Measurements from ENCODE around the gene OR9Q1. TPM values are rescaled to one million over a fixed set of nuclear protein-coding genes. Genes with fewer than 3 reads are reported as not detected.

OR9Q1 gene
- total and polyA plus RNA-seq, 2 experiments from 2014 or later, result not detected

DNA sequence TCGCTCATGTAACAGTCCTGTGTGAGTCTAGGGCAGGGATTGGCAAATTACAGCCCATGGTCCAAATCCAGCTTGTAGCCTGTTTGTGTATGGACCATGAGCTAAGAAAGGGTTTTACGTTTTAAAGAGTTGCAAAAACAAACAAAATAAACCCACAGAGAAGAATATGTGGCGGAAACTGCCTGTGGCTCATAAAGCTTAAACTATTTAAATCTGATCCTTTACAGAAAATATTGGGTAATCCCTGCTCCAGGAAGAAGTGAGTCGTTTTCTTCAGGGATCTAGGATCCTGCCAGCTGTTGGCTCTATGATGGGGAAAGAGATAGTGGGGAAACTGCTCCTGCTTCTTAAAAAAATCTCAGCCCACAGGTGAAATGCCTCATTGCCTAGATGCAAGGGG is 3.7 kb downstream of the OR9Q1 start (continued):
- no peak for TF ChIP-seq REST (IDR thresholded peaks at IDR 0.05; ENCODE audit: unreplicated experiment)
- no peak for TF ChIP-seq EZH2 (IDR thresholded peaks at IDR 0.05; ENCODE audit: low read depth, unreplicated experiment)
- TF ChIP-seq JUNB (IDR thresholded peaks at IDR 0.05; ENCODE audit: unreplicated experiment), result no peak
- TF ChIP-seq ZNF114 (CRISPR knock-in tag; IDR thresholded peaks at IDR 0.05), result no peak
- no peak for TF ChIP-seq NANOG (IDR thresholded peaks at IDR 0.05; ENCODE audit: borderline replicate concordance)
- no peak for TF ChIP-seq ETS1 (IDR thresholded peaks at IDR 0.05)

- H3K4me1 ChIP-seq (ENCODE audit: insufficient read depth), result no peaks in the 10 kb centered on the region
- no peak overlapping the region for H3K4me3 ChIP-seq
- H3K27ac ChIP-seq (ENCODE audit: low read depth), result no peak overlapping the region
- no peaks in the 10 kb centered on the region for H3K27me3 Mint-ChIP-seq (ENCODE audit: insufficient read depth, low read depth, poor library complexity)
- DNase-seq (ENCODE audit: low spot score) (no peak), ATAC-seq (no peak)
- no peaks in the 10 kb centered on the region for H4K20me1 ChIP-seq (replicated peaks; ENCODE audit: insufficient read depth)
- H3K27ac Mint-ChIP-seq, result peak overlapping the region; percentile 67; the same call in 1 of the 2 replicates
- H3K9me3 Mint-ChIP-seq, result peaks cover 7% of the 10 kb centered on the region
- no peaks in the 10 kb centered on the region for H3K36me3 ChIP-seq (ENCODE audit: insufficient read depth)
- no peaks in the 10 kb centered on the region; the same call in 1 of the 2 replicates for H3K9me2 ChIP-seq (ENCODE audit: insufficient read depth)
- peak overlapping the region; percentile 52; the same call in 1 of the 2 replicates for H2AFZ ChIP-seq
- H3F3A ChIP-seq (replicated peaks; ENCODE audit: low read depth), result no peaks in the 10 kb centered on the region
- H3K79me2 ChIP-seq (replicated peaks; ENCODE audit: insufficient read depth), result no peaks in the 10 kb centered on the region
- H3K4me1 Mint-ChIP-seq, result no peaks in the 10 kb centered on the region
- no peak overlapping the region for H3K4me3 Mint-ChIP-seq
- no peaks in the 10 kb centered on the region for H3K36me3 Mint-ChIP-seq (ENCODE audit: low read depth)
- TF ChIP-seq POLR2AphosphoS5 (IDR thresholded peaks at IDR 0.05; ENCODE audit: low read depth), result no peak
- no peak overlapping the region for H3K4me2 ChIP-seq
- no peaks in the 10 kb centered on the region for H3K27me3 ChIP-seq (ENCODE audit: insufficient read depth)
Observed at GRCh38 chr11:58028687-58029411, 5.2 kb downstream of the OR9Q1 start.

DNA sequence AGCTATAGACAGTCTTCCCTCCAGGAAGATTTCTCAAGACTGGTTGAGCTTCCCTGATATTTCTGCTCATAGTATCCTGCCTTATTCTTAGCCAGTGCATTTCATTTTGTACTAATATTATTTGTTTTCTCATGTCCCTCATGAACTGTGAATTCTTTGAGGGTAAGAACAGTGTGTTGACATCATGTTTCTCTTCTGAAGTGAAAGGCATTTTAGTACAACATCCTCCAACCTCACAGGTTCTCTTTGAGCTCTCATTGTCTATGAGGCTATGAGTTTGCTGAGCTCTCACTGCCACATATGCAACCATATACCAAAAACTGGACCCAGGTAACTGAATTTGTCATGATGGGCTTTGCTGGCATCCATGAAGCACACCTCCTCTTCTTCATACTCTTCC is 7.0 kb downstream of the OR9Q1 start, which contains the start of gene OR6Q1:
TSS of gene OR6Q1 (plus strand) at position 301 of the 400 bp plus-strand sequence. CDS start at position 301, 0 bp downstream.
- Histone ChIP-seq H3K27ac (ENCODE audit: low read depth) (no peak within 1 kb of the TSS), H3K4me1 (ENCODE audit: insufficient read depth) (no peaks in the 10 kb centered on the region), H3K79me2 (replicated peaks; ENCODE audit: insufficient read depth) (no peaks in the 10 kb centered on the region), H2AFZ (no peak within 1 kb of the TSS), H4K20me1 (replicated peaks; ENCODE audit: insufficient read depth) (no peaks in the 10 kb centered on the region), H3K27me3 (ENCODE audit: insufficient read depth) (no peaks in the 10 kb centered on the region), H3K36me3 (ENCODE audit: insufficient read depth) (no peaks in the 10 kb centered on the region), H3K4me3 (no peak within 1 kb of the TSS), H3F3A (replicated peaks; ENCODE audit: low read depth) (no peaks in the 10 kb centered on the region), H3K4me2 (no peak within 1 kb of the TSS), H3K9me2 (ENCODE audit: insufficient read depth) (no peaks in the 10 kb centered on the region; the same call in 1 of the 2 replicates)
- Mint-ChIP-seq H3K27me3 (ENCODE audit: insufficient read depth, low read depth, poor library complexity) (peaks cover 2% of the 10 kb centered on the region), H3K27ac (no peak within 1 kb of the TSS), H3K4me3 (no peak within 1 kb of the TSS), H3K36me3 (ENCODE audit: low read depth) (no peaks in the 10 kb centered on the region), H3K9me3 (peaks cover 15% of the 10 kb centered on the region), H3K4me1 (no peaks in the 10 kb centered on the region)
- DNase-seq (ENCODE audit: low spot score) (no peak), ATAC-seq (no peak)
- TF ChIP-seq REST (IDR thresholded peaks at IDR 0.05; ENCODE audit: unreplicated experiment) (no peak), ZNF114 (CRISPR knock-in tag; IDR thresholded peaks at IDR 0.05) (no peak), STAT1 (IDR thresholded peaks at IDR 0.05; ENCODE audit: unreplicated experiment) (no peak), ETS1 (IDR thresholded peaks at IDR 0.05) (no peak), CREB1 (CRISPR knock-in tag; IDR thresholded peaks at IDR 0.05; ENCODE audit: low read depth) (no peak), ZNF331 (CRISPR knock-in tag; IDR thresholded peaks at IDR 0.05; ENCODE audit: low read depth) (no peak)

All from GM23338 (cell line).